ENCODE measurements around the gene SLMAP.

Gene SLMAP

DNA sequence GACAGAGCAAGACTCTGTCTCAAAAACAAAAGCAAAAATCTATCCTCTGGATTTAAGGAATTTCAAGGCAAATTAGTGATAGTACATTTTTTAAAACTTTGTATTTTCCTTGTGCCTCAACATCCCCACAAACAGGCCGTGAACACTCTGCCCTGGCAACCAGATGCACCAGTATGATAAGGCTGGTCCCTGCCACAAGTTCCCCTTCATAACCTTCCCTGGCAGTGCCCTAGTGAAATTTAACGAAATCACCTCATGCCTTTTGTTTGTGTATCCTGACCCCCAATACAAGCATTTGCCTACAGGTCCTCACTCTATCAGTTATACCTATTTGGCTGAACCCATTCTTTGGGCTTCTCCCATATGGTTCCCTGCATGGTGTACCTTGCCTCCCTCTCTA, 144.7 kb downstream of the SLMAP start:
- no peak for DNase-seq

DNA sequence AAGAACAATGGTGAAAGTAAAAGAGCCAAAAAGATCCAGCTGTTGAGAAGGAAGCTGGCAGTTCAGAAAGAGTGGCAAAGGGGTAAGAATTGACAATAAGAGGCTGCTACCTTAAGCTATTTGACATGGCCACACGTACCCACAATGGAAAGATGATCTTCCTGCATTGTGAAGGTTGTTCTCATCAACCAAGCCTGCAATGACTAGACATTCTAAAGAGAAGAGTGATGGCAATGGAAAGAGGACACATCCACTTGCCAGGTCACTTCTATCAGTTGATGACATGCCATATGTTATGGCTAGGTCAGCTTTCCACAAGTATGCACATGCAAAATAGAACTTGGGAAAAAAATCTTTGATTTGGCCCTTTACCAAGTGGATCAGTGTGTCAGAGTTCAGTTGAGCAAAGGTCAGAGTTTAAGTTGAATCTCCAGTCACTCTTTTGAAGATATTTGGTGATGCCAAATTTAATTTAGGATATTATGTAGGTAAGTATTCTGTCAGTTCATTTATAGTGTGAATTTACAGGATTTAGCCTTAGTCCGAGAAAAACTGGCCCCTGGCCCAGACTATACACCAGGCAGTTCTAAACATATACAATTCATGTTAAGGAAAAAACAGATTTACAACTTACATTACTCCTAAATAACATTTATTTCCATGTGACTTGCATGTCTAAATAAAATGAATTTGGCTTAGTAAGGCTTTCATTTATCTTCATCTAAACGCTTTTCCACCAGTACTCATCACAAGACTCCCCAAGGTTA, 147.2 kb downstream of the SLMAP start:
- DNase-seq, result no peak

- DNase-seq, result peak; percentile 9
Observed at GRCh38 chr3:57910990-57911389, 154.9 kb downstream of the SLMAP start.

GRCh38 chr3:57911593-57911992, 155.5 kb downstream of the SLMAP start:
- DNase-seq, result no peak

DNA sequence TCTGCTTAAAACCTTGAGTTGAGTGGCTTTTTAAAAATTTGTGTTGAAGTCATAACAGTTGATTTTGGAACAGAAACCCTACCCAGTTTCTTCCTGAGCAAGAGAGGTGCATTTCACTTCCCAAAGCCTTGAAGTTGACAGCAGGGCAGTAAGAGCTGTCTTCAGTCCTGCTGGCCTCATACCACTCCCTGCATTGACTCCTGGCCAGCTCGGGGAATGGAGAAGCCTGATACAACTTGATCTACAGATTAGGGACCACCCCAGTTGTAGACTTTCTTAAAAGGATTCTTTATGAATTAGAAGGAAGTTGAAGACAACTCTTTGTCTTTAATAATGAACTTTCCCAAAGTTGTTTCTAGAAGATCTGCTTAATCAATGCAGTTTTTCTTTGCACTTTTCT, 161.5 kb downstream of the SLMAP start:
- DNase-seq, result no peak

- no peak for DNase-seq
Observed at GRCh38 chr3:57918123-57918837, 162.2 kb downstream of the SLMAP start.

- no peak for DNase-seq
Observed at GRCh38 chr3:57919987-57920386, 163.9 kb downstream of the SLMAP start.

DNA sequence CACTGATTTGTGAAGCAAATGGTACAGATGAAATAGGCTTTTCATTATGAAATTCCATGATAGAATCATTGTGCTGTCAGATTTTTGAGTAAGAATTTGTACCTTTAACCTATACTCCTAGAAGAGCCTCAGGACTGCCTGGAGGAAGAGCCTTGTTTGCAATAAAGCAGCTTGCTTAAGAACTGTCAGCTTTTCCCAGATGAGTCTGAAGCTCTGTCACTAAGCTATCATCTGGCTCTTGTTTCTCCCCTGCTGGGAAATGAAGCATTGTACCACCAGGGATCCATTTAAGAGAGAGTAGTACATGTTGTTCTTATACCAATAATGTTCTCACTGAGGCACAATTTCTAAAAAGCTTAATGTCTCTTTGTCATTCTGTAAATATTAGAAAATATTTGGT, 167.0 kb downstream of the SLMAP start:
- DNase-seq, result no peak

GRCh38 chr3:57923752-57924151, 167.6 kb downstream of the SLMAP start:
- DNase-seq, result no peak

DNA sequence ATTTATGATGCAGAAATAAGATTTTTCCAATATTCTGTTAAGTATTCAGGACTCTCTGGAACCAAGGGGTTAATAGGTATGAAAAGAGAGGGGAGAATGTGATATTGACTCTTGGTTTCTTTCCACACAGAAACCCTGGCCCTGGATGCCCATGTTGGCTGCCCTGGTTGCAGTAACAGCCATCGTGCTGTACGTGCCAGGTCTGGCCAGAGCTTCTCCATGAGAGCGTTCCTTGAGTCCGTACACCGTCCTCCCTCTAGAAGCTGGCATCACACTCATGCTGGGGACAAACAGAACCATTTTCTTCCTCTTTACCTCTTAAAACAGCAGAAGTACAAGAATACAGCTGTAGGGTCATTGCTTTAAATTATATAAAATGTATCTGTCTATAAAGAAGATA, 171.1 kb downstream of the SLMAP start:
- DNase-seq, result no peak

DNA sequence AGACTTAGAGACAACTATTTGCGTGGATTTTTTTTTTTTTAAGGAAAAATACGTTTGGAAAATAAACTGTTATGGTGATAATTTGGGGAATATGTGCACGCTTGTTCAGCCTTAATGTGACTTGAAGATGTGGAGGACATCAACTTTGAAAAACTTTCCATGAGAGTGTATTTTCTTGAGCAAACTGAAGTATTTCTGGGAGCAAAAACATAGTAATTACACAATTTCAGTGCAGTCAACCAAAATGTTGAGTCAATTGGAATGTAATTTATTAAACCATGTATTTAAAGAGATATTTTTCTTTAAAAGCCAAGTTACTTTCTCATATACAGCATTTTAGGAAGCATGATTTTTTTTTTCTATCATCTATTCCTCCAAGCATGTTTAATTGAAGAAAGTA, 171.8 kb downstream of the SLMAP start:
- DNase-seq, result no peak

GRCh38 chr3:57928511-57928910, 172.4 kb downstream of the SLMAP start:
- no peak for DNase-seq

DNA sequence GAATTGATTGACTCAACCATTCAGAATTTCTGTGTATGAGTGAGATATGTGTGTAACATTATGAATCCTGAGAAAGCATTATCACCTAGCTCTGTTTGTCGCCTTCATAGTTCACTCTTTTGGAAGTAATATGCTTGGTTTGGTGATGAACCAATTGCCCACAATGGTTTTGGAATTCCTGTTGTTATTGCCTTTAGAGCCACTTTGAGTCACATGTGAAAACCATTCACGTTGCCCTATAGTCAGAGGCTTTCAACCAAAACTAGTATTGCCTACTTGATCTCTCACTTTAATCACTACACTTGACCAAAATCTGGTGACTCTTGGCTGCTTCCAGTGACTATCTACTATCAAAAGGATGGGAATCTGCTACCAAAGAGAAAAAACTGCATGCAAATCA, 173.9 kb downstream of the SLMAP start:
- DNase-seq, result no peak

DNA sequence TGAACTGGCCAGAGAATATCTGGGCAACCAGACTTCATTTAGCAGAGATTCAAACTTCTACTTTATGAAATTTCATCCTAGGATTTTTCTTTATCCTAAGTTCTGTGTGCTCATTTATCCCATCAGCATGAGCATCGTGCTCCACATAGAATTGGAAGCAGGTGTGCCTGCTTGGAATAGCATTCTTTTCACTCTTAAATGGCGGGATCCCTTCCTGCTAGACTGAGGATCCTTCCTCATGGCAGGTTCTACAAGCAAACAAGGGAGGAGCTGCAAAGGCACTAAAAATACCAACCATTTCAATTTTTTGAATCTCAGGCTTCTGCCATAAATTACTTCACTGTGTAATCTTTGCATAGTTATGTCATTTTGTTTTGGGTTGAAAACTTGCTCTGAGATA, 177.5 kb downstream of the SLMAP start:
- no peak for DNase-seq

- no peak for DNase-seq
Observed at GRCh38 chr3:57934373-57934772, 178.3 kb downstream of the SLMAP start.

DNA sequence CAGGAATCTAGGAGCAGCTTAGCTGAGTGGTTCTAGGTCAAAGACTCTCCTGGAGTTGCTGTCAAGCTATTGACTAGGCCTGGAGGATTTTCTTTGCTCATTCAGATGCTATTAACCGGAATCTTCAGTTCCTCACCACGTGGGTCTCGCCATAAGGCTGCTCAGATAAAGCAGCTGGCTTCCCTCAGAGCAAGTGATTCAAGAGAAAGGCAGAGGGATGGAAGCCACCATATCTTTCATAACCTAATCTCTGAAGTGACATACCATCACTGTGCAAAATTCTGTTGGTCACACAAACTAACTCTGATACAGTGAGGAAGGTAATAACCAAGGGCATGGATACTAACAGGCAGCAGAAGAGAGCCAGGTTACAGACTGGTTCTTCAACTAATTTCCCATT, 179.4 kb downstream of the SLMAP start:
- no peak for DNase-seq

GRCh38 chr3:57937092-57937491, 181.0 kb downstream of the SLMAP start:
- DNase-seq, result no peak

- no peak for DNase-seq
Observed at GRCh38 chr3:57939775-57940174, 183.7 kb downstream of the SLMAP start.

GRCh38 chr3:57942388-57942787, 186.3 kb downstream of the SLMAP start:
- DNase-seq, result no peak

DNA sequence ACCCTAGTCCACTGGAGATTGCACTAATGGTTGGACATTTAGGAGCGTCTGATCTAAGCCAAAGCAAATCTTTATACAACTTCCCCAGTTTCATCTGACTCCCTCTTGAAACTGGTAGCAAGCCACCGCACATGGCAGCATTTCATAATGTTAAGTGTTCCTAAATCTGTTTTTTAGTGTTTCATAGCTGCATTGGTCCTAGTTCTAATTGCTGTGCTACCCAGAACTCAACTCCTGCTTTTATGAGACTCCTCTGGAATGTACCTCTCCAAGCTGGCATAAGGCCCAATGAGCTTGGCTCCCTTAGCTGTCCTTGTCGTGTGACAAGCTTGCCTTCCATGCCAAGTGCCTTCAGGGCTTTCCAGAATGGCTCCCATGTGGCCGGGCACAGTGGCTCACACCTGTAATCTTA, 186.8 kb downstream of the SLMAP start:
- DNase-seq, result no peak

- no peak for DNase-seq
Observed at GRCh38 chr3:57943525-57944495, 187.7 kb downstream of the SLMAP start.

GRCh38 chr3:57946970-57947381, 190.9 kb downstream of the SLMAP start:
- no peak for DNase-seq

GRCh38 chr3:57948080-57948671, 192.1 kb downstream of the SLMAP start:
- no peak for DNase-seq

Measured in activated T-cell treated with anti-CD3 and anti-CD28 coated beads for 4 hours (primary cell).